ENCODE results near the gene ALKAL2.

The ALKAL2 gene

DNA sequence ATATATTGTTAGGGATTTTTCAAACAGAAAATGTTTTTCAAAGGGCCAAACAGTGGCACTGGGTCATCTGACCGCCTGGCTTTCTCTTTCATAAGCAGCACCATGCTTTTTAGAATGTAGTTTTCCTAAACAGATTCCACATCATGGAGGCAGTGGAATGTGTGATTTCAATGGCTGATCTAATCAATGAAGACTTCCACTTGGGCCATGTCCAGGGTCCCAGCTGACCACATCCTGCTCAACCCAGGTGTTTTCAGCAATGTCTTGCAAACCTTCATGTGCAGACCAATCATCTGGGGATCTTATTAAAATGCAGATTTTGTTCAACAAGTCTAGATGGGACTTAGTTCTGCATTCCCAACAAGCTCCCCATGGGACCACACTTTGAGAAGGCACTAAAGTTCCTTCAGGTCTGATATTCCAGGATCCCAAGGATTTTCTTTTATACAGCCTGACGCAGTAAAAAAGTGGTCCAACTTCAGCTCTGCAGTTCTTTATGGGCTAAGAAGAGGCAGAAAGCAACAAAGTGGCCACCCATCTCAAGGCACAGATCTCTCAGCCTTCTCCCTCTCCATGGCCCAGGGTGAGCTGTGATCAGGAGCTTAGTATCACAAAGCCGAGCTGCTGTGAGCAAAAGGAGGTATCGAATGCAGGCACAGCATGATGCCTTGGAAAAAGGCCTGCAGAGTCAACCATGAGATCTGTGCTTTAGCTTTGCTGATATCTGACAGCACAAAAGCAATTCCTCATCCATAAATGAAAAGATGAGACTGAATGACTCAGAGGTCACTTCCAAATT lies 3.7 kb downstream of the ALKAL2 start:
- H3K27ac ChIP-seq, result peak overlapping the region; percentile 17; the same call in 1 of the 2 replicates

GRCh38 chr2:282371-283263 lies 5.3 kb downstream of the ALKAL2 start:
- TF ChIP-seq CTCF (conservative IDR thresholded peaks at IDR 0.05), result no peak
- no peak overlapping the region for H3K27ac ChIP-seq

More for the DNA sequence above, 3.7 kb downstream of the ALKAL2 start:
- no peak for TF ChIP-seq CTCF (conservative IDR thresholded peaks at IDR 0.05)

- TF ChIP-seq CTCF (conservative IDR thresholded peaks at IDR 0.05), result no peak
- no peak overlapping the region for H3K27ac ChIP-seq
These were observed 6.5 kb downstream of the ALKAL2 start for GRCh38 chr2:281381-281780.

DNA sequence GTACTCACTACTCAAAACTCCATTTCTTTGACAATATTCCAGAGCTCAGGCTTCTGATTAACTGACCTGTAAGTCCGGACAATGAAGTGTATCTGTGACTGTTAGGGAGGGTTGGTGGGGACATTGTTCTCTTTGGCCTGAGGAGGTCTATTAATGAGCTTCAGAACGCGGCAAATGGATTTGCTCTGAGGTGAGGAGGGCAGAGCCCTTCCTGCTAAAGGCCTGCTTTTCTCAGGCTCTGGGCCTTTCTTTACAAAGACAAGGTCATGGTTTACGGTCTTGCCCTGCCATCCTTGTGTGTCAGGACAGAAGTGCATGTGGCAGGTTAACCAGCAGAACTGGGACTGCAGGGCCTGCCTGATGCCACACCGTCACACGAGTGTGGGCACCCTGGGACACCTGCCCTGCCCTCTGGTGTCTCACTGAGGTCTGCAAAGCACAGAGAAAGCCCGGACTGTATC lies 7.2 kb downstream of the ALKAL2 start:
- TF ChIP-seq CTCF (conservative IDR thresholded peaks at IDR 0.05), result no peak
- no peak overlapping the region for H3K27ac ChIP-seq

GRCh38 chr2:279956-280649 lies 7.8 kb downstream of the ALKAL2 start:
- no peak for TF ChIP-seq CTCF (conservative IDR thresholded peaks at IDR 0.05)
- H3K27ac ChIP-seq, result no peak overlapping the region

- H3K27ac ChIP-seq, result no peak overlapping the region
- TF ChIP-seq CTCF (conservative IDR thresholded peaks at IDR 0.05), result no peak
These were observed 8.5 kb downstream of the ALKAL2 start for GRCh38 chr2:279366-279765.

- TF ChIP-seq CTCF (conservative IDR thresholded peaks at IDR 0.05), result no peak
- no peak overlapping the region for H3K27ac ChIP-seq
These were observed 9.0 kb downstream of the ALKAL2 start for GRCh38 chr2:278927-279320.
